CD14-positive monocyte (primary cell): ENCODE results near the gene RABEP2. TPM values are rescaled to one million over a fixed set of nuclear protein-coding genes. Genes with fewer than 3 reads are reported as not detected.

Experiments
- DNase-seq, 3 donors: peaks; one replicate each; pipeline ENCODE4 v3.0.0-alpha.2; 2011 to 2022
- H2AFZ ChIP-seq: 2 replicates; pipeline ENCODE4 v1.6.0; 2012; ENCODE audit warnings: mild to moderate bottlenecking, low read depth, low read length, inconsistent platforms; ENCODE audit not compliant: insufficient read depth, poor library complexity, severe bottlenecking
- H3K27ac ChIP-seq, 2 donors: 1 replicate in 1 of 2; 2 replicates in 1 of 2; pipeline ENCODE4 v1.5.1; 2012 to 2013; ENCODE audit warnings: low read length in 2 of 2, control low read depth in 1 of 2, inconsistent platforms in 1 of 2, low read depth in 1 of 2, mild to moderate bottlenecking in 1 of 2
- H3K27me3 ChIP-seq, 2 donors: one replicate each; pipeline versions ENCODE4 v1.6.0 to v1.6.1; 2011 to 2013; ENCODE audit warnings: low read length in 2 of 2; ENCODE audit not compliant: control insufficient read depth in 2 of 2, insufficient read depth in 2 of 2
- H3K36me3 ChIP-seq, 2 donors: replicated peaks in 1 of 2; 1 replicate in 1 of 2; 2 replicates in 1 of 2; pipeline versions ENCODE4 v1.5.1 to v1.6.1; 2012 to 2013; ENCODE audit warnings: low read length in 2 of 2, control low read depth in 1 of 2, inconsistent platforms in 1 of 2, mild to moderate bottlenecking in 1 of 2; ENCODE audit not compliant: insufficient read depth in 2 of 2, control insufficient read depth in 1 of 2
- H3K4me1 ChIP-seq, 2 donors: 1 replicate in 1 of 2; 2 replicates in 1 of 2; pipeline versions ENCODE4 v1.5.1 to v1.6.1; 2012 to 2013; ENCODE audit warnings: low read length in 2 of 2, control low read depth in 1 of 2, inconsistent platforms in 1 of 2, mild to moderate bottlenecking in 1 of 2, moderate library complexity in 1 of 2; ENCODE audit not compliant: insufficient read depth in 2 of 2, control insufficient read depth in 1 of 2
- H3K4me2 ChIP-seq: replicated peaks from 2 replicates; pipeline ENCODE3; 2012; ENCODE audit warnings: low read length, moderate library complexity, mild to moderate bottlenecking; ENCODE audit not compliant: poor library complexity, severe bottlenecking; ENCODE audit errors: extremely low read depth
- H3K4me3 ChIP-seq, 3 experiments: fragments of 200-600 bp in 1 of 3; sonication (generic) in 1 of 3; replicated peaks in 1 of 3; 1 replicate in 2 of 3; 2 replicates in 1 of 3; pipeline ENCODE4 v1.5.1; 2011 to 2013; ENCODE audit warnings: low read length in 3 of 3, mild to moderate bottlenecking in 3 of 3, control low read depth in 2 of 3, low read depth in 2 of 3, inconsistent platforms in 1 of 3, moderate library complexity in 1 of 3
- H3K79me2 ChIP-seq: 2 replicates; pipeline ENCODE4 v1.6.0; 2012; ENCODE audit warnings: mild to moderate bottlenecking, control low read depth, inconsistent platforms, low read length, moderate library complexity; ENCODE audit not compliant: insufficient read depth
- H3K9ac ChIP-seq: 2 replicates; pipeline ENCODE4 v1.6.0; 2017; ENCODE audit warnings: low read length, mild to moderate bottlenecking; ENCODE audit not compliant: insufficient read depth, poor library complexity, severe bottlenecking
- H3K9me3 ChIP-seq, 2 donors: replicated peaks in 1 of 2; 1 replicate in 1 of 2; 2 replicates in 1 of 2; pipeline versions ENCODE4 v1.5.1 to v1.6.1; 2012 to 2013; ENCODE audit warnings: low read length in 2 of 2, control low read depth in 1 of 2; ENCODE audit not compliant: control insufficient read depth in 1 of 2, insufficient read depth in 1 of 2
- H4K20me1 ChIP-seq: 2 replicates; pipeline ENCODE4 v1.6.0; 2012; ENCODE audit warnings: mild to moderate bottlenecking, low read length, control low read depth, moderate library complexity; ENCODE audit not compliant: insufficient read depth
- H3K27ac Mint-ChIP-seq, 7 donors: one replicate each; pipeline ENCODE4 v1.8.0; 2020; ENCODE audit warnings: mild to moderate bottlenecking in 7 of 7, mixed read lengths in 7 of 7, moderate library complexity in 6 of 7, inconsistent platforms in 2 of 7
- H3K27me3 Mint-ChIP-seq, 3 donors: one replicate each; pipeline ENCODE4 v1.8.0; 2021 to 2022; ENCODE audit warnings: low read depth in 3 of 3, mild to moderate bottlenecking in 3 of 3, mixed read lengths in 3 of 3, moderate library complexity in 3 of 3, inconsistent platforms in 1 of 3
- H3K36me3 Mint-ChIP-seq, 2 donors: one replicate each; pipeline ENCODE4 v1.8.0; 2020; ENCODE audit warnings: mixed read lengths in 2 of 2, inconsistent platforms in 1 of 2, mild to moderate bottlenecking in 1 of 2
- H3K4me1 Mint-ChIP-seq: one replicate; pipeline ENCODE4 v1.8.0; 2020; ENCODE audit warnings: mild to moderate bottlenecking, mixed read lengths
- H3K4me3 Mint-ChIP-seq, 2 donors: one replicate each; pipeline ENCODE4 v1.8.0; 2020; ENCODE audit warnings: mild to moderate bottlenecking in 2 of 2, mixed read lengths in 2 of 2, moderate library complexity in 1 of 2
- H3K9me3 Mint-ChIP-seq, 7 donors: one replicate each; pipeline ENCODE4 v1.8.0; 2020 to 2022; ENCODE audit warnings: mixed read lengths in 7 of 7, mild to moderate bottlenecking in 6 of 7, moderate library complexity in 6 of 7, inconsistent platforms in 2 of 7
- WGBS: methylation state at CpG from one replicate; pipeline ENCODE4 v1.1.5; 2013; ENCODE audit warnings: missing lambda C conversion rate; ENCODE audit not compliant: insufficient coverage; 5-methylcytosine and 5-hydroxymethylcytosine counted together
- intact Hi-C, 2 donors: fragments of 100-400 bp; cut with micrococcal nuclease; formaldehyde crosslinking; loops; one replicate each; pipeline versions ENCODE4 v1.15.0 to v1.15.1; 2023
- polyA plus RNA-seq, 3 donors: library from polyadenylated mRNA; depleted of rRNA in 1 of 3; unstranded in 2 of 3; stranded (reverse) in 1 of 3; fragments of 300-500 nt in 2 of 3; fragments of >200 nt in 1 of 3; fragmentation: Illumina TruSeq in 2 of 3; gene quantifications; 1 replicate in 2 of 3; 2 replicates in 1 of 3; pipeline ENCODE4 v1.2.3, GENCODE V29; 2012 to 2021
- TF ChIP-seq, protein P1 (sequence below): fragments of 200-600 bp; IDR thresholded peaks from one replicate; pipeline ENCODE4 v1.8.0; 2022; ENCODE audit warnings: antibody characterized with exemption, mild to moderate bottlenecking

RABEP2 gene
- polyA plus RNA-seq, 3 donors = 1.9 to 21.6 (median 2.5) TPM

DNA sequence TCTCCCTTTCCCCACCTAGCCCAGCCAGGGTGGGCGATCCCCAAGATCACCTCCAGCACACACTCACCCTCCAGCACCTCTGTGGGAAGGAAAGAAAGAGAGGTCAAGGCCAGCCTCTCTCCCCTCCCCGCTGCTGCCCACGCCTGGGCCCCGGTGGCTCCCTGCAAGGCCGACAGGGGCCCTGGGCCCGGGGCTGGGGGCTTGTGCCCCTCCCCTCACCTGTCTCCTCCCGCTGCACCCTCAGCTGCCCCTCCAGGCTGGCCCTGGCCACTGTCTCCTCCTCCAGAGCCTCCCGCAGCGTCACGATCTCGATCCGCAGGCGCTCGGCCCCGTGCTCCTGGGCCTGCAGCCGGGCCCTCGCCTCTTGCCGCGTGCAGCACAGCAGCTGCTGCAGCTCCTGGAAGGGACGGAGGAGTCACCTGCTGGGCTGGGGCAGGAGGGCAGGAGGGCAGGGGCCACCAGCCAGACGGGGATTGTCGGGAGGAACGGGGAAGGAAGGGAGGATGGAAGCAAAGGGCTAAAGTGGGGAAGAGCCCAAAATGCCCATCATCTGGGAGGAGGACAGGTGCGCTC, 19.2 kb downstream of the RABEP2 start:
- intact Hi-C loops = no loop called here
- Mint-ChIP-seq H3K36me3 (peaks cover 16 to 38% of the 10 kb centered on the region in 2 donors), H3K27ac (peak overlapping the region in 1 of 7 donors; percentile 73), H3K9me3 (no peaks in the 10 kb centered on the region), H3K4me3 (no peak overlapping the region), H3K4me1 (no peaks in the 10 kb centered on the region), H3K27me3 (no peaks in the 10 kb centered on the region)
- 93% methylated on average over 22 of the region's 24 CpGs for WGBS
- Histone ChIP-seq H3K36me3 (peaks cover 25 to 43% of the 10 kb centered on the region in 2 donors), H3K27ac (no peak overlapping the region), H2AFZ (no peak overlapping the region), H3K4me2 (no peak overlapping the region), H3K4me3 (no peak overlapping the region), H4K20me1 (no peaks in the 10 kb centered on the region), H3K4me1 (no peaks in the 10 kb centered on the region), H3K9me3 (no peaks in the 10 kb centered on the region), H3K27me3 (no peaks in the 10 kb centered on the region), H3K79me2 (no peaks in the 10 kb centered on the region), H3K9ac (no peak overlapping the region)
- TF ChIP-seq, protein P1, sequence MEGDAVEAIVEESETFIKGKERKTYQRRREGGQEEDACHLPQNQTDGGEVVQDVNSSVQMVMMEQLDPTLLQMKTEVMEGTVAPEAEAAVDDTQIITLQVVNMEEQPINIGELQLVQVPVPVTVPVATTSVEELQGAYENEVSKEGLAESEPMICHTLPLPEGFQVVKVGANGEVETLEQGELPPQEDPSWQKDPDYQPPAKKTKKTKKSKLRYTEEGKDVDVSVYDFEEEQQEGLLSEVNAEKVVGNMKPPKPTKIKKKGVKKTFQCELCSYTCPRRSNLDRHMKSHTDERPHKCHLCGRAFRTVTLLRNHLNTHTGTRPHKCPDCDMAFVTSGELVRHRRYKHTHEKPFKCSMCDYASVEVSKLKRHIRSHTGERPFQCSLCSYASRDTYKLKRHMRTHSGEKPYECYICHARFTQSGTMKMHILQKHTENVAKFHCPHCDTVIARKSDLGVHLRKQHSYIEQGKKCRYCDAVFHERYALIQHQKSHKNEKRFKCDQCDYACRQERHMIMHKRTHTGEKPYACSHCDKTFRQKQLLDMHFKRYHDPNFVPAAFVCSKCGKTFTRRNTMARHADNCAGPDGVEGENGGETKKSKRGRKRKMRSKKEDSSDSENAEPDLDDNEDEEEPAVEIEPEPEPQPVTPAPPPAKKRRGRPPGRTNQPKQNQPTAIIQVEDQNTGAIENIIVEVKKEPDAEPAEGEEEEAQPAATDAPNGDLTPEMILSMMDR = no peak
- DNase-seq = no peak

DNA sequence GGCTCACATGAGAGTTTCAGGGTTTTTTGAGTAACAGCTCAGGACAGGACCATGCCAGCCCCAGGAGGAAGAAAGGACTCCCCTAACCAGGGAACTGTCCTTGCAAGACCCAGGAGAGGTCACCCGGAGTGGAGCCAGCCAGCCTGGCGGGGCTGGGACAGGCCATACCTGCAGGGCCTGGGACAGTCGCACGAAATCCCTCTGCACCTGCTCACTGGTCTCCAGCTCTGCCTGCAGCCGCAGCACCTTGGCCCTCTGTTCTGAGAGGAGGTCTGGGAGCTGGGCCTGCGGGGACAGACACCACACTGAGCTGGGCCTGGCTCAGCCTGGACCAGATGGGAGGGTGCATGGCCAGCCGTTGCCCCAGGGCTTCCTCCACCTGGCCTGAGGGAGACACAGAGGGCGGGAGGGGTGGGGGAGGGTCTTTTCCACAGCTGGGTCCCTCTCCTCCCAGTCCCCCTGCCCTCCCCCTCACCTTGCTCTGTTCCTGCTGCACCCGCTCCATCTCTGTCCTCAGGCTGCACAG, 19.7 kb downstream of the RABEP2 start:
- Histone ChIP-seq H3K4me2 (no peak overlapping the region), H3K27me3 (no peaks in the 10 kb centered on the region), H3K4me3 (no peak overlapping the region), H3K79me2 (no peaks in the 10 kb centered on the region), H3K36me3 (peaks cover 19 to 37% of the 10 kb centered on the region in 2 donors), H3K27ac (no peak overlapping the region), H3K4me1 (no peaks in the 10 kb centered on the region), H3K9ac (no peak overlapping the region), H2AFZ (no peak overlapping the region), H3K9me3 (no peaks in the 10 kb centered on the region), H4K20me1 (no peaks in the 10 kb centered on the region)
- Mint-ChIP-seq H3K36me3 (peaks cover 10 to 32% of the 10 kb centered on the region in 2 donors), H3K4me1 (no peaks in the 10 kb centered on the region), H3K27ac (peak overlapping the region in 1 of 7 donors; percentile 73), H3K9me3 (no peaks in the 10 kb centered on the region), H3K27me3 (no peaks in the 10 kb centered on the region), H3K4me3 (no peak overlapping the region)
- 100% methylated on average over 5 of the region's 9 CpGs for WGBS
- intact Hi-C loops = no loop called here
- no peak for DNase-seq
- TF ChIP-seq, protein P1 = no peak
